ENCODE data around the gene SELENOT.
"Not testable (repeated sequence)": the region's sequence is repeated elsewhere in the genome, so short reads cannot be mapped to it uniquely, and the experiment has no call there.

The SELENOT gene

DNA sequence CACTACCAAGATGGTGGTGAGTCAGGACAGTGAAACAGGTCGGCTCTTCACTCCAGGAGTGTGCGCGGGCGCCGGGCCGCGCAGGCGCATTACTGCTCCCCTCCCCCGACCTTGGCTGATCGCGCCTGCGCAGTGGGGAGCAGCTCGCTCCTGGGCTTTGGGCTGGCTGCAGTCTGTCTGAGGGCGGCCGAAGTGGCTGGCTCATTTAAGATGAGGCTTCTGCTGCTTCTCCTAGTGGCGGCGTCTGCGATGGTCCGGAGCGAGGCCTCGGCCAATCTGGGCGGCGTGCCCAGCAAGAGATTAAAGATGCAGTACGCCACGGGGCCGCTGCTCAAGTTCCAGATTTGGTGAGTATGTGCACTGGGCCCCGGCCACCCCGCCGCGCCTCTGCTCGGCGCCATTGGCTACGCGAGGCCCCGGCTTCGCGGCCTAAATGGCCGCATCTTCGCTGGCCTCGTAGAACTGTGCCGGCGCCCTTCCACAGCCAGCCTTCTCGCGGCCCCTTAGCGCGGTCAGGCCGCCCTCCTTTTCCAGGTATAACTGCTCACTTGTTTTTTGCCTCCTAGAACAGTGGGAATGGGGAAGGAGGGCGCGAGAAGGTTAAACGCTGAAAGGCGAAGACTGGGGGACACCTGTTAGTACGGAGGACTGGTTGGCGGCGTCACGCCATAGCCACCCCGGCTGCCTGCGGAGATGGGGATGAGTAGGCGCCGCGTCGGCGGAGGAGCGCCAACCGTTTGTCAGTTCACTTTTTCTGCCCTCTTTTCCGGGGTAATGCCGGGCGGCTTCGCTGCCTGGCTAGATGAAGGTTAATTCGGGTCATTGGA is at the start of gene SELENOT:
Gene SELENOT, plus strand, starts transcription at position 169 of the 827 bp plus-strand sequence. Its CDS starts 42 bp downstream, at position 211.
- peak; percentile 93 for DNase-seq (ENCODE audit: low spot score)

DNA sequence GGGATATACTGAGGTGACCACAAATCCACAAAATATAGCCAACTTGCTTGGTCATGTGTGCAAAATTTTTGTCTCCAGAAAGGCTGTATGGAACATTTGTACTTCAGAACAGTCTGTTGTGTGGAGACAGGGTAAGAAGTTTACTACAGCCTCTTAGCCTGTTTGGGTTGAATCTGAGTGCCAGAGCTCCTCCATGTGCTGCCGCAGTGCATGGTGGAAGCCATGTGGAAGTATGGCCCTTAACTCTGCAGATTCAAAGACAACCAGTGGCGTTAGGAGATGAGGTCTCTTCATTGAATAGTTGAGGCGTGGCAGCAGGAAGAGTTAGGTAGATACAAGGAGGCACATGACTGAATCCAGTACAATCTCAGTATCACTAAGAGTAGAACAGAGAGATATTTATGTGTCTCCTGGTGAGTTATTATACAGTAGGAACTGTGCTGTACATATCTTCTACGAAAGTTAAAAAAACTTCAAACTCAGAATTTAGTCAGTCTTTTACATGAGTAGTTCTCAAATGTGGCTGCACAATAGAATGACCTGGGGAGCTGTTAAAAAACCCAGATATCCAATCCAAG is 47.2 kb upstream of the SELENOT start:
- DNase-seq (ENCODE audit: low spot score), result no peak

- no peak for DNase-seq (ENCODE audit: low spot score)
Measured at GRCh38 chr3:150556792-150557191, 46.3 kb upstream of the SELENOT start.

DNA sequence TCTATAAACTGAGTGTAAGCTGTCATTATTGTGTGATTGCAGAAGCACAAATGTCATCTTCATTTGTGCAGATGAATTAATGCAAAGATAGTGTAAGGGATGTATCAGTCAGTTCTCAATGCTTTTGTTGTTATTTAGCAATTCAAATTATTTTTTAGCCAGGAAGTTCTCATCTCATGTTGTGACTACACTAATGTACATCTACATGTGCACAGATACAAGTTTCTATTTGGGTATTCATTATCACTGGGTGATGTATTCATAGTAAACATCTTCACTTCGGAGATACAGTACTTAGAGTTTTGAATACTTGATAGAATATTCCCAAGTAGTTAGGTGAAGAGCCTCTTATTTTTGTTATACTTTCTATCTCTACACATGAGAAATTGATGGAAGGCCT is 45.4 kb upstream of the SELENOT start:
- no peak for DNase-seq (ENCODE audit: low spot score)

DNA sequence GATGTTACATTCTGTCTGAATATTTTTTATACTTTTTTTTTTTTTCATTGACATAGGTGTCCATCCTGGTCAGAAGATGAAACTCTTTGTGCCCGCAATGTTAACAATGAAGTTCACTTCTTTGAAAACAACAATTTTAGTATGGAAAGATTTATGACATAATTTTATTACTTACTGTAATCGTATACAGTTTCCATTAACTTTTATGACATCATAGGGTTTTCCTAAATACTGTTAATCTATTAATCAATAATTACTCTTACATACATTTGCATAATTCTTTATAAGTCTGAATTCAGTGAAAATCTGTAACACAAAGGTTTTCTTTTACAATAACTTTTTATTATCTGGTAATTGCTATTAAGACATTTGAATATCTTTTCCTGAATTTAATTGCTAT is 38.9 kb upstream of the SELENOT start:
- DNase-seq (ENCODE audit: low spot score), result no peak

DNA sequence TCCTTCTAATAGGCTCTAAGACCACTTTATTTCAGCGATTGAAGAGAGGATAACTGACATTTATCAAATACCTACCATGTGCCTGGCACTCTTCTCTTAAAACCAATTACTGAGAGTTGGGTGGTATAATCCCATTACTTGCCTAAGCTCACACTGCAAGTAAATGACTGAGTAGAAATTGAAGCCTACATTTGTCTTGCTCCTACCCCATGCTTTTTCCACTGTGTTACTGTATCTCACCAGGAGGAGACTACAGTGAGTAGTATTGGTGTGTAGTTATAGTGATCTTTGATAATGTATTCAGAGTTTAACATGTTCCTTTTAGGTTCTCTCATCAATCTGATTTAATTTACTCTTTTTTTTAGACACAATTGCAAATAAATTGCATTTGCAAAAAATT is 35.8 kb upstream of the SELENOT start:
- DNase-seq (ENCODE audit: low spot score), result no peak

- DNase-seq (ENCODE audit: low spot score), result no peak
Measured at GRCh38 chr3:150577855-150578254, 25.3 kb upstream of the SELENOT start.

DNA sequence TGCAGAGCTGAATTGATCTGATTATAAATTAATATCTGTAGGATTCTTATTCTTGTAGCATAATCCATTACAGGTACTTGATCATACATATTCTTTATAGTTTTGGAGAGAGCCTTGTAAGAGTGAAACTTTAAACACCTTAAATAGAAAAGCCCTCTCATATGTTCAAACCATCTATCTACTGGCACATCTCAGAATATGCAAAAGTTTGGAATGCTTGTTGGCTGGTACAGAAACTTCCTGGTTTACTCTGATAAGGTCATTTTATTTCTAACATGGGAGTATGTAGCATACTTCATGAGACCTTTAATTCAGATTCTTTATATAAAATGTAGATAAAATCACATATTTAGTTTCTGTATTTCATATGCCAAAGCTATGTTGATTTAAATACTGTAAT is 21.9 kb upstream of the SELENOT start:
- DNase-seq (ENCODE audit: low spot score), result no peak

DNA sequence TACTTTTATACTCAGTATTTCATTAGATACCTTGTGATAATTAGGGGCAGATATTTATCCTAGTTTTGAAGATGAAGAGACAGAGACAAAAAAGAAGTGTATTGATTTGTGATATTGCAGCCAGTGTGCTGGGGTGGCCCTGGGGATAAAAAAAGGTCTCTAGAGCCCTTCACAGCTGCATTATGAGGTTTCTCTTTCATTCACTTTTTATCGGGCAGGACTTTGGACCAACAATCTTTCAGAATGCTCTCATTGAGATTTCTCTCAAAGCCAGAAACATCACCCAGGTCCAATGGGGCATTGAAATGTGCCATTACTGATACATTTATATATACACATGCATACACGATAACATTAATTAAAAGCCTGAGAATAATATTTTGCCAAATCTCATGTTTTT is 20.5 kb upstream of the SELENOT start:
- DNase-seq (ENCODE audit: low spot score), result no peak

DNA sequence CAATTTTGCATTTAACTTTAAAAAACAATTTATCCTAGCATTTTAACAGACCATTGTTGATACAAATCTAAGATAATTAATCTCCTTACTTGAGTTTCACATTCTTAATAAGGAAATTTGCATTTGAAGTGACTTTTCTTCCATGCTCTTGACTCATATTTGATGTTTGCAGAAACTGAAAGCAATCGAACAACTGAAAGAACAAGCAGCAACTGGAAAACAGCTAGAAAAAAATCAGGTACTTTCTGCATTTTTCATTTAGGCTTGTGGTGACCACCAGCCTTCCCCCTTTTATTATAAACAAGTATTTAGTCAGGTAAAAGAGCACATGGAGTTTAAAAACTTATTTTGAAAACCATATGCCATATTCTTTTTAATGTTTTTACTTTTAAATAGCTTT is 20.1 kb upstream of the SELENOT start:
- no peak for DNase-seq (ENCODE audit: low spot score)

GRCh38 chr3:150588027-150588830 is 14.9 kb upstream of the SELENOT start:
- DNase-seq (ENCODE audit: low spot score), result no peak

- DNase-seq (ENCODE audit: low spot score), result no peak
Measured at GRCh38 chr3:150589759-150590158, 13.4 kb upstream of the SELENOT start.

GRCh38 chr3:150594150-150594549 is 9.0 kb upstream of the SELENOT start:
- no peak for DNase-seq (ENCODE audit: low spot score)

DNA sequence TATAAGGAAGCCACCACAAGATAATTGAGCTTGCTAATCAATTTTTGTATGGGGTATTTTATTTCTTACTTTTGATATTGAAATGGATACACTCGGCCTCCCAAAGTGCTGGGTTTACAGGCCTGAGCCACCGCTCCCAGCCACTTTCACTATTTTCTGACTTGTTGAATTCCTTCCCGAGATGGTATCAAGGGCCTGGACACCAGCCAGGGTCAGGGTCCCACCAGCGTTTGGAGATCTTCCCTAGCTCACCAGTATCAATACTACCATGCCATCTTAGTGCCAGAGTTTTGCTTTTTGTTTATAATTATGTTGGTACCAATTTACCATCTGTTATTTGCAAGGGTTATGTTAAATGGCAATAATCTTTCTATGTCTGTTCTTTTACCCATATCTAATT is 5.5 kb upstream of the SELENOT start:
- no peak for DNase-seq (ENCODE audit: low spot score)

- no peak for DNase-seq (ENCODE audit: low spot score)
Measured at GRCh38 chr3:150599611-150600297, 3.4 kb upstream of the SELENOT start.

DNA sequence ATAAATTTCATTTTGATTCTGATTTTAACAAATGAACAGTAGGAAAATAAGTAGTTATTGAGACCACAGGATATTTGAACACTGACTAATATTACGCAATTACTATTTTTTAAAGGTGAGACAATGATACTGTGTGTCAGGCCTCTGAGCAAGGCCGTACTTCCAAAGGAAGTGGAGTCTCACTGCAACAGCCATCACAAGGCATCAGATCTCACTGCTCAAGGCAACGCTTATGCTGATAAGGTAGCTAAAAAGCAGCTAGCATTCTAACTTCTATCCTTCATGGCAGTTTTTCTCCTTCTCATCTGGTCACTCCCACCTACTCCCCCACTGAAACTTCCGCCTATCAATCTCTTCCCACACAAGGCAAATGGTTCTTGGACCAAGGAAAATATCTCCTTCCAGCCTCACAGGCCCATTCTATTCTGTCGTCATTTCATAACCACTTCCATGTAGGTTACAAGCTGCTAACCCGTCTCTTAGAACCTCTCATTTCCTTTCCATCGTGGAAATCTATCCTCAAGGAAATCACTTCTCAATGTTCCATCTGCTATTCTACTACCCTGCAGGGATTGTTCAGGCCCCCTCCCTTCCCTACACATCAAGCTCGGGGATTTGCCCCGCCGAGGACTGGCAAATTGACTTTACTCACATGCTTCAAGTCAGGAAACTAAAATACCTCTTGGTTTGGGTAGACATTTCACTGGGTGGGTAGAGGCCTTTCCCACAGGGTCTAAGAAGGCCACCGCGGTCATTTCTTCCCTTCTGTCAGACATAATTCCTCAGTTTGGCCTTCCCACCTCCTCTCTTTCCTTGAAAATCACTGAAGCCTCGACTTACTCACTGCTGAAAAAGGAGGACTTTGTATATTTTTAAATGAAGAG is 2.2 kb upstream of the SELENOT start:
- not testable (repeated sequence) for DNase-seq (ENCODE audit: low spot score)

GRCh38 chr3:150602426-150603152 is 532 bp upstream of the SELENOT start:
- DNase-seq (ENCODE audit: low spot score), result no peak

- DNase-seq (ENCODE audit: low spot score), result peak; percentile 39
Measured at GRCh38 chr3:150603980-150604319, 829 bp downstream of the SELENOT start.

DNA sequence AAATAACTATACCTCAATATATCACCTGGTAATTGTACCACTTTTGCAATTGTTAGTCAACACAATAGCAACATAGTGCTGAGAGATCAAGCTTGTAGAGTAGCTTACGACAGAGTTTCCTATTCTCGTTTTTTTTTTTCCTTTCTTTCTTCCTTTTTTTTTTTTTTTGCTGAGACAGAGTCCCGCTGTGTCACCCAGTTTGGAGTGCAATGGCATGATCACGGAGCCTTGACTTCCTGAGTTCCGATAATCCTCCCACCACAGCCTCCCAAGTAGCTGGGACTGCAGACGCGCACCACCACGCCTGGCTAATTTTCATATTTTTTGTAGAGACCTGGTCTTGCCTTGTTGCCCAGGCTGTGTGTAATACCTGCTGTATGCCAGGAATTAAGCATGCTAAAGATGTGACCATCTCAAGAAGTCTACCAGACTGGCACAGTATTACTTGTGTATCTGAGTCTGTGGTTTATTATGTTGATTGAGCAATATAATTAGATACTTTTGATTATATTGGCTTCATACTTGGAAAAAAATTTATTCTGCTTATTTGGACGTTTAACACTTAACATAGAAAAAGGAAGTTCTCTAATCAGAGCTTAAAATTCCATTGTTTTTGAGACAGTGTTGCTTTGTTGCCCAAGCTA is 3.0 kb downstream of the SELENOT start:
- DNase-seq (ENCODE audit: low spot score), result no peak
